HEK293 (cell line): ENCODE data around the gene MBD5.

Source experiments
- CTCF ChIA-PET: fragments of 350-600 bp; formaldehyde crosslinking; extraction: SDS; loops from one replicate; lab custom pipeline; 2021; ENCODE audit warnings: antibody characterized with exemption; lab: Yijun Ruan, JAX
- POLR2A ChIA-PET: fragments of 300-600 bp; formaldehyde crosslinking; extraction: SDS; loops from one replicate; lab custom pipeline; 2020; ENCODE audit warnings: antibody characterized with exemption, inconsistent platforms; lab: Yijun Ruan, JAX
- H3K27ac ChIP-seq: fragments of 200-500 bp; sonication (Bioruptor generic); 2 replicates; pipeline ENCODE4 v1.5.1; 2014; ENCODE audit warnings: low read depth, low read length, control low read depth, inconsistent platforms; ENCODE audit errors: extremely low read depth
- H3K36me3 ChIP-seq, 2 experiments: fragments of 200-500 bp in 1 of 2; sonication (Bioruptor generic) in 1 of 2; 1 replicate in 1 of 2; 2 replicates in 1 of 2; pipeline ENCODE4 v1.5.1; 2014 to 2017; ENCODE audit warnings: inconsistent platforms in 2 of 2, low read length in 2 of 2; ENCODE audit not compliant: control insufficient read depth in 2 of 2, insufficient read depth in 1 of 2
- H3K4me1 ChIP-seq: fragments of 200-500 bp; sonication (Bioruptor generic); 2 replicates; pipeline ENCODE4 v1.5.1; 2014; ENCODE audit warnings: mild to moderate bottlenecking, low read length, inconsistent platforms; ENCODE audit not compliant: control insufficient read depth, insufficient read depth
- H3K4me3 ChIP-seq: 2 replicates; pipeline ENCODE4 v1.5.1; 2011; ENCODE audit warnings: low read depth, mild to moderate bottlenecking, control low read depth, low read length, moderate library complexity
- H3K9me3 ChIP-seq: fragments of 200-500 bp; sonication (Bioruptor generic); 2 replicates; pipeline ENCODE4 v1.5.1; 2014; ENCODE audit warnings: low read depth, low read length, inconsistent platforms; ENCODE audit not compliant: control insufficient read depth, insufficient read depth
- ATF2 ChIP-seq: fragments of 450-650 bp; formaldehyde crosslinking; IDR thresholded peaks from 2 replicates; pipeline ENCODE4 v1.5.1; 2016; ENCODE audit warnings: missing biosample characterization, missing genetic modification characterization, low read depth
- BCL11B ChIP-seq: fragments of 450-650 bp; formaldehyde crosslinking; IDR thresholded peaks from 2 replicates; pipeline ENCODE4 v1.5.1; 2016; ENCODE audit warnings: low read depth, missing biosample characterization, missing genetic modification characterization
- GLIS2 ChIP-seq: fragments of 450-650 bp; formaldehyde crosslinking; IDR thresholded peaks from 2 replicates; pipeline ENCODE4 v1.5.1; 2016; ENCODE audit warnings: missing biosample characterization, missing genetic modification characterization
- IKZF3 ChIP-seq: fragments of 450-650 bp; IDR thresholded peaks from 2 replicates; pipeline ENCODE4 v1.5.0; 2018; ENCODE audit warnings: missing biosample characterization, mild to moderate bottlenecking, missing genetic modification characterization, moderate library complexity
- KLF1 ChIP-seq: fragments of 450-650 bp; formaldehyde crosslinking; IDR thresholded peaks from 2 replicates; pipeline ENCODE4 v1.5.1; 2016; ENCODE audit warnings: missing biosample characterization, missing genetic modification characterization
- KLF9 ChIP-seq: fragments of 450-650 bp; formaldehyde crosslinking; IDR thresholded peaks from 2 replicates; pipeline ENCODE4 v1.5.1; 2016; ENCODE audit warnings: missing biosample characterization, missing genetic modification characterization, low read depth
- MYNN ChIP-seq: fragments of 450-650 bp; formaldehyde crosslinking; IDR thresholded peaks from 2 replicates; pipeline ENCODE4 v1.5.1; 2016; ENCODE audit warnings: missing biosample characterization, missing genetic modification characterization, borderline replicate concordance
- PBX3 ChIP-seq: sonication (generic); formaldehyde crosslinking; IDR thresholded peaks from 2 replicates; pipeline ENCODE4 v1.8.1; 2022; ENCODE audit warnings: mild to moderate bottlenecking, moderate library complexity, missing genetic modification reagents
- PRDM4 ChIP-seq: fragments of 450-650 bp; formaldehyde crosslinking; IDR thresholded peaks from 2 replicates; pipeline ENCODE4 v1.5.1; 2017; ENCODE audit warnings: missing biosample characterization, missing genetic modification characterization
- REPIN1 ChIP-seq: fragments of 450-650 bp; formaldehyde crosslinking; IDR thresholded peaks from 2 replicates; pipeline ENCODE4 v1.5.1; 2017; ENCODE audit warnings: missing biosample characterization, missing genetic modification characterization, low read depth
- ZNF10 ChIP-seq: fragments of 450-650 bp; formaldehyde crosslinking; IDR thresholded peaks from 2 replicates; pipeline ENCODE4 v1.5.1; 2017; ENCODE audit warnings: missing biosample characterization, missing genetic modification characterization
- ZNF112 ChIP-seq: fragments of 450-650 bp; formaldehyde crosslinking; IDR thresholded peaks from 2 replicates; pipeline ENCODE4 v1.5.0; 2017; ENCODE audit warnings: missing biosample characterization, missing genetic modification characterization
- ZNF2 ChIP-seq: fragments of 450-650 bp; formaldehyde crosslinking; IDR thresholded peaks from 2 replicates; pipeline ENCODE4 v1.5.1; 2016; ENCODE audit warnings: missing biosample characterization, missing genetic modification characterization
- ZNF404 ChIP-seq: fragments of 450-650 bp; formaldehyde crosslinking; IDR thresholded peaks from 2 replicates; pipeline ENCODE4 v1.5.1; 2017; ENCODE audit warnings: missing biosample characterization, missing genetic modification characterization
- ZNF416 ChIP-seq: fragments of 450-650 bp; formaldehyde crosslinking; IDR thresholded peaks from 2 replicates; pipeline ENCODE4 v1.5.1; 2016; ENCODE audit warnings: missing biosample characterization, missing genetic modification characterization
- ZNF423 ChIP-seq: fragments of 450-650 bp; formaldehyde crosslinking; IDR thresholded peaks from 2 replicates; pipeline ENCODE4 v1.5.1; 2016; ENCODE audit warnings: missing biosample characterization, missing genetic modification characterization
- ZNF529 ChIP-seq: fragments of 450-650 bp; formaldehyde crosslinking; IDR thresholded peaks from 2 replicates; pipeline ENCODE4 v1.5.1; 2017; ENCODE audit warnings: missing genetic modification characterization, missing biosample characterization; ENCODE audit not compliant: insufficient replicate concordance
- ZNF555 ChIP-seq: fragments of 450-650 bp; formaldehyde crosslinking; conservative IDR thresholded peaks from 2 replicates; pipeline ENCODE4 v1.5.1; 2017; ENCODE audit warnings: missing biosample characterization, mild to moderate bottlenecking, missing genetic modification characterization, inconsistent platforms
- ZNF580 ChIP-seq: fragments of 450-650 bp; formaldehyde crosslinking; IDR thresholded peaks from 2 replicates; pipeline ENCODE4 v1.5.1; 2016; ENCODE audit warnings: missing biosample characterization, missing genetic modification characterization
- ZNF707 ChIP-seq: fragments of 450-650 bp; formaldehyde crosslinking; IDR thresholded peaks from 2 replicates; pipeline ENCODE4 v1.5.1; 2016; ENCODE audit warnings: missing biosample characterization, missing genetic modification characterization
- ZNF776 ChIP-seq: fragments of 450-650 bp; formaldehyde crosslinking; IDR thresholded peaks from 2 replicates; pipeline ENCODE4 v1.5.0; 2017; ENCODE audit warnings: missing biosample characterization, missing genetic modification characterization, borderline replicate concordance
- ZNF791 ChIP-seq: fragments of 450-650 bp; formaldehyde crosslinking; IDR thresholded peaks from 2 replicates; pipeline ENCODE4 v1.5.1; 2016; ENCODE audit warnings: missing biosample characterization, missing genetic modification characterization
- ZSCAN16 ChIP-seq: fragments of 450-650 bp; formaldehyde crosslinking; IDR thresholded peaks from 2 replicates; pipeline ENCODE4 v1.5.1; 2016; ENCODE audit warnings: missing biosample characterization, missing genetic modification characterization
- ZSCAN30 ChIP-seq: fragments of 450-650 bp; IDR thresholded peaks from 2 replicates; pipeline ENCODE4 v1.5.1; 2018; ENCODE audit warnings: missing biosample characterization, mild to moderate bottlenecking, missing genetic modification characterization, moderate library complexity
- TF ChIP-seq, protein P1 (sequence below): fragments of 450-650 bp; IDR thresholded peaks from 2 replicates; pipeline ENCODE4 v1.5.1; 2018; ENCODE audit warnings: missing biosample characterization, mild to moderate bottlenecking, missing genetic modification characterization
- TF ChIP-seq, protein P2 (sequence below): fragments of 450-650 bp; formaldehyde crosslinking; IDR thresholded peaks from 2 replicates; pipeline ENCODE4; 2016; ENCODE audit warnings: missing biosample characterization, missing genetic modification characterization

MBD5 gene

DNA sequence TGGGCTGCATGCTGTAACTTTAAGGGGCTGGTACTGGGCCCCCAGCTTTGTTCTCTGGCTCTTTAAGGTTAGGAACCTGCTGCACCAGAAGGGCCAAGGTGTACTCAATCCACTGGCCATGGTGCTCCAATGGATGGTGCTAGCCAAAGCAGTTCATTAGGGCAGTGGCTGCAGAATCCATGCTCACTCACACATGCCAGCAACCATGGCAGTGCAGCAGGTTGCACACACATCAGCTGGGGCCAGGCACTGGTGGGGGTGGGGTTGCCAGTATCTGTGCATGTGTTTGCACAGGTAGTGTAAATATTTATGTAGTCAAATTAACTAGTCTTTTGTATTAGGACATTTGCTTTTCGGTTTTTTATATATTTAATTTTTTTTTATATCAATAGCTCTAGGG lies 395.4 kb downstream of the MBD5 start (continued):
- TF ChIP-seq ZSCAN16 (tag by site-specific recombination) (no peak), PBX3 (no peak), ZNF423 (no peak), ZNF580 (tag by site-specific recombination) (no peak), KLF1 (tag by site-specific recombination) (no peak), ZNF776 (tag by site-specific recombination) (no peak), ZNF10 (tag by site-specific recombination) (no peak), ATF2 (tag by site-specific recombination) (no peak), ZNF2 (tag by site-specific recombination) (no peak), ZNF707 (no peak)
- TF ChIP-seq, protein P1, sequence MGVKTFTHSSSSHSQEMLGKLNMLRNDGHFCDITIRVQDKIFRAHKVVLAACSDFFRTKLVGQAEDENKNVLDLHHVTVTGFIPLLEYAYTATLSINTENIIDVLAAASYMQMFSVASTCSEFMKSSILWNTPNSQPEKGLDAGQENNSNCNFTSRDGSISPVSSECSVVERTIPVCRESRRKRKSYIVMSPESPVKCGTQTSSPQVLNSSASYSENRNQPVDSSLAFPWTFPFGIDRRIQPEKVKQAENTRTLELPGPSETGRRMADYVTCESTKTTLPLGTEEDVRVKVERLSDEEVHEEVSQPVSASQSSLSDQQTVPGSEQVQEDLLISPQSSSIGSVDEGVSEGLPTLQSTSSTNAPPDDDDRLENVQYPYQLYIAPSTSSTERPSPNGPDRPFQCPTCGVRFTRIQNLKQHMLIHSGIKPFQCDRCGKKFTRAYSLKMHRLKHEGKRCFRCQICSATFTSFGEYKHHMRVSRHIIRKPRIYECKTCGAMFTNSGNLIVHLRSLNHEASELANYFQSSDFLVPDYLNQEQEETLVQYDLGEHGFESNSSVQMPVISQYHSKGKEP = no peak
- TF ChIP-seq, all 188 proteins: peak for 0

DNA sequence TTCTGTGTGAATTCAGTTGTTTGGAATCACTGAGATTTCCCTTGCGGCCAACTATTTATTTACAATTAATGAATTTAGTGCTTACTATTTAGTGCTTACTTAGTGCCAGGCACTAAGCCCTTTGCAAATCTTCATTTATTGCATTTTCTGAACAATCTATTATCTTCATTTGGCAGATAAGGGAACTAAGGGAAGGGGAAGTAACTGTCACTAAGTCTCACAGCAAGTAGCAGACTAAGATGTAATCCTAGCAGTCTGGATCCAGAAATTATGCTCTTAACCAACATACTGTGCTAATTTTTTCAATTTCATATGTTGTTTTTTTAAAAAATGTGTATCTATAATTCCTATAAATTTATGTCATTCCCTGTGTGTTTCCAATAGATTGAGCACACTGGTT lies 409.2 kb downstream of the MBD5 start:
- TF ChIP-seq ZNF112 (tag by site-specific recombination) (no peak), KLF9 (no peak), GLIS2 (tag by site-specific recombination) (no peak), IKZF3 (tag by site-specific recombination) (no peak), PRDM4 (no peak), ZNF416 (tag by site-specific recombination) (no peak), MYNN (tag by site-specific recombination) (no peak), ZNF791 (tag by site-specific recombination) (no peak), ZSCAN30 (tag by site-specific recombination) (no peak), ZNF529 (no peak), ZNF555 (tag by site-specific recombination) (no peak), REPIN1 (tag by site-specific recombination) (no peak), ZNF404 (tag by site-specific recombination) (no peak), BCL11B (tag by site-specific recombination) (no peak)
- TF ChIP-seq, protein P2, sequence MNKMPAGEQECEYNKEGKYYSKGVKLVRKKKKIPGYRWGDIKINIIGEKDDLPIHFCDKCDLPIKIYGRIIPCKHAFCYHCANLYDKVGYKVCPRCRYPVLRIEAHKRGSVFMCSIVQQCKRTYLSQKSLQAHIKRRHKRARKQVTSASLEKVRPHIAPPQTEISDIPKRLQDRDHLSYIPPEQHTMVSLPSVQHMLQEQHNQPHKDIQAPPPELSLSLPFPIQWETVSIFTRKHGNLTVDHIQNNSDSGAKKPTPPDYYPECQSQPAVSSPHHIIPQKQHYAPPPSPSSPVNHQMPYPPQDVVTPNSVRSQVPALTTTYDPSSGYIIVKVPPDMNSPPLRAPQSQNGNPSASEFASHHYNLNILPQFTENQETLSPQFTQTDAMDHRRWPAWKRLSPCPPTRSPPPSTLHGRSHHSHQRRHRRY = no peak
- TF ChIP-seq, all 188 proteins: peak for 0
- ChIA-PET CTCF (no interaction called here), POLR2A (no interaction called here)
- no peaks in the 10 kb centered on the region; the same call in 1 of the 2 replicates for H3K9me3 ChIP-seq
- no peaks in the 10 kb centered on the region for H3K36me3 ChIP-seq
- no peak overlapping the region for H3K27ac ChIP-seq
- H3K4me1 ChIP-seq = no peaks in the 10 kb centered on the region
- no peak overlapping the region for H3K4me3 ChIP-seq
